Measurements from ENCODE around the gene C1QA. TPM values are rescaled to one million over a fixed set of nuclear protein-coding genes. Genes with fewer than 3 reads are reported as not detected.

The C1QA gene
- polyA plus RNA-seq, 1 of the 3 experiments (the other 2 are of a cell fraction) = not detected

DNA sequence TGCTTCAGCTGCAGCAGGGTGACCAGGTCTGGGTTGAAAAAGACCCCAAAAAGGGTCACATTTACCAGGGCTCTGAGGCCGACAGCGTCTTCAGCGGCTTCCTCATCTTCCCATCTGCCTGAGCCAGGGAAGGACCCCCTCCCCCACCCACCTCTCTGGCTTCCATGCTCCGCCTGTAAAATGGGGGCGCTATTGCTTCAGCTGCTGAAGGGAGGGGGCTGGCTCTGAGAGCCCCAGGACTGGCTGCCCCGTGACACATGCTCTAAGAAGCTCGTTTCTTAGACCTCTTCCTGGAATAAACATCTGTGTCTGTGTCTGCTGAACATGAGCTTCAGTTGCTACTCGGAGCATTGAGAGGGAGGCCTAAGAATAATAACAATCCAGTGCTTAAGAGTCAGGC, 2.9 kb downstream of the C1QA start:
- Histone ChIP-seq H3K9me3 (no peaks in the 10 kb centered on the region), H3K9me2 (no peaks in the 10 kb centered on the region), H3K27me3 (ENCODE audit: insufficient read depth) (0 out of 2 replicates have a peak, but pooled peaks cover under 1% of the 10 kb centered on the region), H2AFZ (ENCODE audit: low read depth) (no peak overlapping the region), H3K9ac (no peak overlapping the region), H3K36me3 (replicated peaks in 1 of 2; ENCODE audit: control insufficient read depth in 1 of 2, insufficient read depth in 2 of 2, low read length in 1 of 2) (no peaks in the 10 kb centered on the region), H4K20me1 (ENCODE audit: insufficient read depth) (no peaks in the 10 kb centered on the region), H3K4me2 (no peak overlapping the region), H3K27ac (ENCODE audit: low read depth in 2 of 2, low read length in 1 of 2) (no peak overlapping the region), H3F3A (replicated peaks; ENCODE audit: insufficient read depth) (no peaks in the 10 kb centered on the region), H3K4me3 (ENCODE audit: low read depth in 2 of 2, low read length in 1 of 2) (no peak overlapping the region), H3K4me1 (ENCODE audit: control insufficient read depth in 1 of 2, insufficient read depth in 2 of 2, low read depth in 1 of 2, low read length in 1 of 2) (peaks cover 0 to 3% of the 10 kb centered on the region in 2 experiments; a peak in 1 of 4 replicates), H3K79me2 (ENCODE audit: insufficient read depth) (no peaks in the 10 kb centered on the region)
- POLR2A ChIA-PET = no interaction called here
- CTCF ChIA-PET = interaction anchor here (0.9 to 8.9 kb wide), 7 partner anchors 16 to 222 kb away, joined by 4 to 289 read pairs (median 16); no protein-coding TSS in a partner anchor
- TF ChIP-seq, protein P1, sequence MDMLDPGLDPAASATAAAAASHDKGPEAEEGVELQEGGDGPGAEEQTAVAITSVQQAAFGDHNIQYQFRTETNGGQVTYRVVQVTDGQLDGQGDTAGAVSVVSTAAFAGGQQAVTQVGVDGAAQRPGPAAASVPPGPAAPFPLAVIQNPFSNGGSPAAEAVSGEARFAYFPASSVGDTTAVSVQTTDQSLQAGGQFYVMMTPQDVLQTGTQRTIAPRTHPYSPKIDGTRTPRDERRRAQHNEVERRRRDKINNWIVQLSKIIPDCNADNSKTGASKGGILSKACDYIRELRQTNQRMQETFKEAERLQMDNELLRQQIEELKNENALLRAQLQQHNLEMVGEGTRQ (IDR thresholded peaks at IDR 0.05; ENCODE audit: borderline replicate concordance, low read depth, low read length) = no peak
- TF ChIP-seq, protein P2, sequence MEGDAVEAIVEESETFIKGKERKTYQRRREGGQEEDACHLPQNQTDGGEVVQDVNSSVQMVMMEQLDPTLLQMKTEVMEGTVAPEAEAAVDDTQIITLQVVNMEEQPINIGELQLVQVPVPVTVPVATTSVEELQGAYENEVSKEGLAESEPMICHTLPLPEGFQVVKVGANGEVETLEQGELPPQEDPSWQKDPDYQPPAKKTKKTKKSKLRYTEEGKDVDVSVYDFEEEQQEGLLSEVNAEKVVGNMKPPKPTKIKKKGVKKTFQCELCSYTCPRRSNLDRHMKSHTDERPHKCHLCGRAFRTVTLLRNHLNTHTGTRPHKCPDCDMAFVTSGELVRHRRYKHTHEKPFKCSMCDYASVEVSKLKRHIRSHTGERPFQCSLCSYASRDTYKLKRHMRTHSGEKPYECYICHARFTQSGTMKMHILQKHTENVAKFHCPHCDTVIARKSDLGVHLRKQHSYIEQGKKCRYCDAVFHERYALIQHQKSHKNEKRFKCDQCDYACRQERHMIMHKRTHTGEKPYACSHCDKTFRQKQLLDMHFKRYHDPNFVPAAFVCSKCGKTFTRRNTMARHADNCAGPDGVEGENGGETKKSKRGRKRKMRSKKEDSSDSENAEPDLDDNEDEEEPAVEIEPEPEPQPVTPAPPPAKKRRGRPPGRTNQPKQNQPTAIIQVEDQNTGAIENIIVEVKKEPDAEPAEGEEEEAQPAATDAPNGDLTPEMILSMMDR (IDR thresholded peaks at IDR 0.05) = 0 out of 2 replicates have a peak, but pooled peaks have one; percentile 30
- WGBS (ENCODE audit: low lambda C conversion rate) = 53% methylated on average over 5 of the region's 8 CpGs
- no peak for DNase-seq

DNA sequence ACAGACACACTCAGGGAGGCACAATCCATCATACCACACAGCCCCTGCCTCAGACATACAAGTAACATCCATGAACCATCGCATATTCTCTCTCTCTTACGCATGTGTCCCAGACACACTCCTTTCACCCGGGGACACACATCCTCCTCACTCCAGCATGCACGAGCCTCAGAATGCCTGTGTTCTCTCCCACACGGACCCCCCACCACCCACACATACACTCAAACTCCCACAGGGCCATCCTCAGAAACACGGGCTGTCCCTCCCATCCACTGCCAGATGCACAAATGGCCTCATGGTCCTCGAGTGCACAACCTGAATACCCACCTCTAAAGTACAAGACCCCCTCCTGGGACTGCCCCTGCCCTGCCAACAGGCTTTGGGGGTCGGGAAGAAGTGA, 4.8 kb downstream of the C1QA start:
- H3K79me2 ChIP-seq (ENCODE audit: insufficient read depth) = no peaks in the 10 kb centered on the region
- no peak overlapping the region for H3K27ac ChIP-seq (ENCODE audit: low read depth in 2 of 2, low read length in 1 of 2)
- CTCF ChIA-PET = interaction anchor here (0.6 to 8.9 kb wide), 63 partner anchors 8 to 542 kb away, joined by 3 to 289 read pairs (median 4); partner anchors contain the start of genes WNT4 and ZBTB40
- no peaks in the 10 kb centered on the region for H3K27me3 ChIP-seq (ENCODE audit: insufficient read depth)
- no peaks in the 10 kb centered on the region for H3K9me2 ChIP-seq
- H3K4me1 ChIP-seq (ENCODE audit: control insufficient read depth in 1 of 2, insufficient read depth in 2 of 2, low read depth in 1 of 2, low read length in 1 of 2) = peaks cover 0 to 11% of the 10 kb centered on the region in 2 experiments; a peak in 1 of 4 replicates
- 55% methylated on average over 8 of the region's 8 CpGs for WGBS (ENCODE audit: low lambda C conversion rate)
- no peak overlapping the region for H3K4me2 ChIP-seq
- no peaks in the 10 kb centered on the region for H3F3A ChIP-seq (replicated peaks; ENCODE audit: insufficient read depth)
- no peak for DNase-seq
- H3K36me3 ChIP-seq (replicated peaks in 1 of 2; ENCODE audit: control insufficient read depth in 1 of 2, insufficient read depth in 2 of 2, low read length in 1 of 2) = no peaks in the 10 kb centered on the region
- POLR2A ChIA-PET = no interaction called here
- no peaks in the 10 kb centered on the region for H4K20me1 ChIP-seq (ENCODE audit: insufficient read depth)
- no peak overlapping the region for H3K4me3 ChIP-seq (ENCODE audit: low read depth in 2 of 2, low read length in 1 of 2)
- no peak overlapping the region for H2AFZ ChIP-seq (ENCODE audit: low read depth)
- no peak overlapping the region for H3K9ac ChIP-seq
- H3K9me3 ChIP-seq = no peaks in the 10 kb centered on the region
- TF ChIP-seq RAD21 (IDR thresholded peaks at IDR 0.05; ENCODE audit: low read length) (no peak), CHD2 (IDR thresholded peaks at IDR 0.05; ENCODE audit: low read length, partially characterized antibody) (no peak), POLR2AphosphoS5 (IDR thresholded peaks at IDR 0.05; ENCODE audit: low read depth, low read length) (no peak), FOXM1 (IDR thresholded peaks at IDR 0.05; ENCODE audit: low read depth) (no peak), YY1 (IDR thresholded peaks at IDR 0.05; ENCODE audit: low read depth) (no peak), NRF1 (IDR thresholded peaks at IDR 0.05; ENCODE audit: low read depth, low read length) (no peak), TAF1 (IDR thresholded peaks at IDR 0.05; ENCODE audit: borderline replicate concordance, low read depth, low read length) (no peak), RCOR1 (IDR thresholded peaks at IDR 0.05; ENCODE audit: low read length) (no peak), EP300 (IDR thresholded peaks at IDR 0.05; ENCODE audit: borderline replicate concordance in 1 of 2, low read depth in 1 of 2, low read length in 1 of 2) (no peak), GATA2 (CRISPR knock-in tag; IDR thresholded peaks at IDR 0.05) (no peak)
- TF ChIP-seq, protein P3, sequence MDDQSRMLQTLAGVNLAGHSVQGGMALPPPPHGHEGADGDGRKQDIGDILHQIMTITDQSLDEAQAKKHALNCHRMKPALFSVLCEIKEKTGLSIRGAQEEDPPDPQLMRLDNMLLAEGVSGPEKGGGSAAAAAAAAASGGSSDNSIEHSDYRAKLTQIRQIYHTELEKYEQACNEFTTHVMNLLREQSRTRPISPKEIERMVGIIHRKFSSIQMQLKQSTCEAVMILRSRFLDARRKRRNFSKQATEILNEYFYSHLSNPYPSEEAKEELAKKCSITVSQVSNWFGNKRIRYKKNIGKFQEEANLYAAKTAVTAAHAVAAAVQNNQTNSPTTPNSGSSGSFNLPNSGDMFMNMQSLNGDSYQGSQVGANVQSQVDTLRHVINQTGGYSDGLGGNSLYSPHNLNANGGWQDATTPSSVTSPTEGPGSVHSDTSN (IDR thresholded peaks at IDR 0.05) = no peak
- TF ChIP-seq, protein P4, sequence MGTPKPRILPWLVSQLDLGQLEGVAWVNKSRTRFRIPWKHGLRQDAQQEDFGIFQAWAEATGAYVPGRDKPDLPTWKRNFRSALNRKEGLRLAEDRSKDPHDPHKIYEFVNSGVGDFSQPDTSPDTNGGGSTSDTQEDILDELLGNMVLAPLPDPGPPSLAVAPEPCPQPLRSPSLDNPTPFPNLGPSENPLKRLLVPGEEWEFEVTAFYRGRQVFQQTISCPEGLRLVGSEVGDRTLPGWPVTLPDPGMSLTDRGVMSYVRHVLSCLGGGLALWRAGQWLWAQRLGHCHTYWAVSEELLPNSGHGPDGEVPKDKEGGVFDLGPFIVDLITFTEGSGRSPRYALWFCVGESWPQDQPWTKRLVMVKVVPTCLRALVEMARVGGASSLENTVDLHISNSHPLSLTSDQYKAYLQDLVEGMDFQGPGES (IDR thresholded peaks at IDR 0.05; ENCODE audit: low read depth, low read length) = no peak
- TF ChIP-seq, protein P5, sequence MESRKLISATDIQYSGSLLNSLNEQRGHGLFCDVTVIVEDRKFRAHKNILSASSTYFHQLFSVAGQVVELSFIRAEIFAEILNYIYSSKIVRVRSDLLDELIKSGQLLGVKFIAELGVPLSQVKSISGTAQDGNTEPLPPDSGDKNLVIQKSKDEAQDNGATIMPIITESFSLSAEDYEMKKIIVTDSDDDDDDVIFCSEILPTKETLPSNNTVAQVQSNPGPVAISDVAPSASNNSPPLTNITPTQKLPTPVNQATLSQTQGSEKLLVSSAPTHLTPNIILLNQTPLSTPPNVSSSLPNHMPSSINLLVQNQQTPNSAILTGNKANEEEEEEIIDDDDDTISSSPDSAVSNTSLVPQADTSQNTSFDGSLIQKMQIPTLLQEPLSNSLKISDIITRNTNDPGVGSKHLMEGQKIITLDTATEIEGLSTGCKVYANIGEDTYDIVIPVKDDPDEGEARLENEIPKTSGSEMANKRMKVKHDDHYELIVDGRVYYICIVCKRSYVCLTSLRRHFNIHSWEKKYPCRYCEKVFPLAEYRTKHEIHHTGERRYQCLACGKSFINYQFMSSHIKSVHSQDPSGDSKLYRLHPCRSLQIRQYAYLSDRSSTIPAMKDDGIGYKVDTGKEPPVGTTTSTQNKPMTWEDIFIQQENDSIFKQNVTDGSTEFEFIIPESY (IDR thresholded peaks at IDR 0.05; ENCODE audit: borderline replicate concordance, low read depth) = no peak
- TF ChIP-seq, protein P6, sequence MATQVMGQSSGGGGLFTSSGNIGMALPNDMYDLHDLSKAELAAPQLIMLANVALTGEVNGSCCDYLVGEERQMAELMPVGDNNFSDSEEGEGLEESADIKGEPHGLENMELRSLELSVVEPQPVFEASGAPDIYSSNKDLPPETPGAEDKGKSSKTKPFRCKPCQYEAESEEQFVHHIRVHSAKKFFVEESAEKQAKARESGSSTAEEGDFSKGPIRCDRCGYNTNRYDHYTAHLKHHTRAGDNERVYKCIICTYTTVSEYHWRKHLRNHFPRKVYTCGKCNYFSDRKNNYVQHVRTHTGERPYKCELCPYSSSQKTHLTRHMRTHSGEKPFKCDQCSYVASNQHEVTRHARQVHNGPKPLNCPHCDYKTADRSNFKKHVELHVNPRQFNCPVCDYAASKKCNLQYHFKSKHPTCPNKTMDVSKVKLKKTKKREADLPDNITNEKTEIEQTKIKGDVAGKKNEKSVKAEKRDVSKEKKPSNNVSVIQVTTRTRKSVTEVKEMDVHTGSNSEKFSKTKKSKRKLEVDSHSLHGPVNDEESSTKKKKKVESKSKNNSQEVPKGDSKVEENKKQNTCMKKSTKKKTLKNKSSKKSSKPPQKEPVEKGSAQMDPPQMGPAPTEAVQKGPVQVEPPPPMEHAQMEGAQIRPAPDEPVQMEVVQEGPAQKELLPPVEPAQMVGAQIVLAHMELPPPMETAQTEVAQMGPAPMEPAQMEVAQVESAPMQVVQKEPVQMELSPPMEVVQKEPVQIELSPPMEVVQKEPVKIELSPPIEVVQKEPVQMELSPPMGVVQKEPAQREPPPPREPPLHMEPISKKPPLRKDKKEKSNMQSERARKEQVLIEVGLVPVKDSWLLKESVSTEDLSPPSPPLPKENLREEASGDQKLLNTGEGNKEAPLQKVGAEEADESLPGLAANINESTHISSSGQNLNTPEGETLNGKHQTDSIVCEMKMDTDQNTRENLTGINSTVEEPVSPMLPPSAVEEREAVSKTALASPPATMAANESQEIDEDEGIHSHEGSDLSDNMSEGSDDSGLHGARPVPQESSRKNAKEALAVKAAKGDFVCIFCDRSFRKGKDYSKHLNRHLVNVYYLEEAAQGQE (IDR thresholded peaks at IDR 0.05; ENCODE audit: low read depth, low read length) = no peak
